GM21526 (cell line): ENCODE data around the gene AIF1L.

ENCODE experiments used
- ATAC-seq: cut with Tn5 transposase; IDR thresholded peaks from one replicate; pipeline ENCODE4 v1.9.1; 2021; ENCODE audit warnings: moderate library complexity; ENCODE audit not compliant: unreplicated experiment, low FRiP score

Gene AIF1L

GRCh38 chr9:131076347-131077195 lies 19.8 kb upstream of the AIF1L start:
- ATAC-seq = no peak

GRCh38 chr9:131078427-131079366 lies 17.6 kb upstream of the AIF1L start:
- no peak for ATAC-seq

- ATAC-seq = no peak
These were observed 15.7 kb upstream of the AIF1L start for GRCh38 chr9:131080589-131080988.

- no peak for ATAC-seq
These were observed 14.5 kb upstream of the AIF1L start for GRCh38 chr9:131081868-131082267.

- ATAC-seq = no peak
These were observed 13.4 kb upstream of the AIF1L start for GRCh38 chr9:131082774-131083512.

GRCh38 chr9:131084661-131085369 lies 11.5 kb upstream of the AIF1L start:
- no peak for ATAC-seq

GRCh38 chr9:131085370-131086122 lies 10.8 kb upstream of the AIF1L start:
- no peak for ATAC-seq

GRCh38 chr9:131087354-131087893 lies 8.9 kb upstream of the AIF1L start:
- ATAC-seq = no peak

GRCh38 chr9:131090025-131090787 lies 6.1 kb upstream of the AIF1L start:
- no peak for ATAC-seq

- no peak for ATAC-seq
These were observed 4.9 kb upstream of the AIF1L start for GRCh38 chr9:131091352-131091992.

- no peak for ATAC-seq
These were observed 4.3 kb upstream of the AIF1L start for GRCh38 chr9:131092030-131092429.

GRCh38 chr9:131092548-131093440 lies 3.5 kb upstream of the AIF1L start:
- no peak for ATAC-seq

GRCh38 chr9:131094015-131094414 lies 2.3 kb upstream of the AIF1L start:
- ATAC-seq = no peak

- no peak for ATAC-seq
These were observed 1.7 kb upstream of the AIF1L start for GRCh38 chr9:131094622-131095021.

- ATAC-seq = no peak
These were observed 564 bp upstream of the AIF1L start for GRCh38 chr9:131095666-131096268.

GRCh38 chr9:131097126-131097947 lies 1.0 kb downstream of the AIF1L start:
- ATAC-seq = no peak
